ENCODE results near the gene ABHD6. TPM values are rescaled to one million over a fixed set of nuclear protein-coding genes. Genes with fewer than 3 reads are reported as not detected.
"Not testable (repeated sequence)": the region's sequence is repeated elsewhere in the genome, so short reads cannot be mapped to it uniquely, and the experiment has no call there.

The ABHD6 gene
- total RNA-seq, 4 donors from 2014 or later, result 5.8 to 14.0 (median 9.6) TPM

- Histone ChIP-seq H3K27me3 (no peaks in the 10 kb centered on the region), H3K27ac (no peak overlapping the region), H3K9me3 (no peaks in the 10 kb centered on the region), H3K4me3 (no peak overlapping the region), H3K4me1 (no peaks in the 10 kb centered on the region), H3K36me3 (no peaks in the 10 kb centered on the region)
- no peak for TF ChIP-seq CTCF (IDR thresholded peaks at IDR 0.05 in 4 of 5, conservative IDR thresholded peaks at IDR 0.05 in 1 of 5)
- TF ChIP-seq POLR2A (IDR thresholded peaks at IDR 0.05), result no peak
- intact Hi-C loops (cut with DNase I; ENCODE audit: low total_unique reads) (no loop called here), in situ Hi-C loops (cut with MboI; ENCODE audit: low sequenced_read_pairs in 4 of 4) (no loop called here)
- ATAC-seq, result no peak
- DNase-seq, result no peak
These were observed 29.0 kb downstream of the ABHD6 start for GRCh38 chr3:58266577-58266976.

- H3K36me3 ChIP-seq; ATAC-seq; in situ Hi-C loops (cut with MboI; ENCODE audit: low sequenced_read_pairs in 4 of 4); H3K9me3 ChIP-seq; H3K4me3 ChIP-seq; DNase-seq; H3K27ac ChIP-seq; H3K4me1 ChIP-seq; H3K27me3 ChIP-seq; intact Hi-C loops (cut with DNase I; ENCODE audit: low total_unique reads): not testable (repeated sequence)
These were observed 30.0 kb downstream of the ABHD6 start for GRCh38 chr3:58267543-58267942.

- H3K36me3 ChIP-seq, result peaks cover 0 to under 1% of the 10 kb centered on the region in 2 donors
- peak in 1 of 2 donors; percentile 31 for DNase-seq
- H3K27me3 ChIP-seq, result no peaks in the 10 kb centered on the region
- peak overlapping the region in 2 of 4 donors; percentile 35 to 69 for H3K27ac ChIP-seq
- intact Hi-C loops (cut with DNase I; ENCODE audit: low total_unique reads), result no loop called here
- H3K9me3 ChIP-seq, result no peaks in the 10 kb centered on the region
- H3K4me1 ChIP-seq, result peaks cover 0 to 7% of the 10 kb centered on the region in 2 donors
- peak in 1 of 2 donors; percentile 88 for ATAC-seq
- no peak overlapping the region for H3K4me3 ChIP-seq
- TF ChIP-seq CTCF (IDR thresholded peaks at IDR 0.05 in 4 of 5, conservative IDR thresholded peaks at IDR 0.05 in 1 of 5), result no peak
- no peak for TF ChIP-seq POLR2A (IDR thresholded peaks at IDR 0.05)
- in situ Hi-C loops (cut with MboI; ENCODE audit: low sequenced_read_pairs in 4 of 4), result no loop called here
These were observed 31.8 kb downstream of the ABHD6 start for GRCh38 chr3:58269356-58269755.

- TF ChIP-seq CTCF (IDR thresholded peaks at IDR 0.05 in 4 of 5, conservative IDR thresholded peaks at IDR 0.05 in 1 of 5) (no peak), POLR2A (IDR thresholded peaks at IDR 0.05) (no peak)
- no peak for DNase-seq
- intact Hi-C loops (cut with DNase I; ENCODE audit: low total_unique reads) (no loop called here), in situ Hi-C loops (cut with MboI; ENCODE audit: low sequenced_read_pairs in 4 of 4) (no loop called here)
- no peaks in the 10 kb centered on the region for H3K27me3 ChIP-seq
- H3K27ac ChIP-seq, result no peak overlapping the region
- H3K36me3 ChIP-seq, result peaks cover 0 to 9% of the 10 kb centered on the region in 2 donors
- H3K9me3 ChIP-seq, result no peaks in the 10 kb centered on the region
- no peak for ATAC-seq
- H3K4me3 ChIP-seq, result no peak overlapping the region
- peaks cover 0 to 7% of the 10 kb centered on the region in 2 donors for H3K4me1 ChIP-seq
These were observed 32.9 kb downstream of the ABHD6 start for GRCh38 chr3:58270485-58270884.

GRCh38 chr3:58271901-58272501 is 34.4 kb downstream of the ABHD6 start:
- Histone ChIP-seq H3K27ac (no peak overlapping the region), H3K4me3 (no peak overlapping the region), H3K4me1 (peaks cover 0 to 7% of the 10 kb centered on the region in 2 donors), H3K27me3 (no peaks in the 10 kb centered on the region), H3K9me3 (no peaks in the 10 kb centered on the region), H3K36me3 (peaks cover 0 to 13% of the 10 kb centered on the region in 2 donors)
- no peak for DNase-seq
- ATAC-seq, result no peak
- intact Hi-C loops (cut with DNase I; ENCODE audit: low total_unique reads), result no loop called here
- in situ Hi-C loops (cut with MboI; ENCODE audit: low sequenced_read_pairs in 4 of 4), result no loop called here
- TF ChIP-seq CTCF (IDR thresholded peaks at IDR 0.05 in 4 of 5, conservative IDR thresholded peaks at IDR 0.05 in 1 of 5) (no peak), POLR2A (IDR thresholded peaks at IDR 0.05) (no peak)

Data from gastrocnemius medialis (tissue), 4 donors.